Type B pancreatic cell (in vitro differentiated cells): ENCODE results near the gene GLRB. TPM values are rescaled to one million over a fixed set of nuclear protein-coding genes. Genes with fewer than 3 reads are reported as not detected.

ENCODE experiments used
- DNase-seq: peaks from one replicate; pipeline ENCODE4 v3.0.0; 2021; ENCODE audit warnings: mixed read lengths; ENCODE audit not compliant: unreplicated experiment; ENCODE audit errors: extremely low spot score
- H3K27ac Mint-ChIP-seq: 2 replicates; pipeline ENCODE4 v1.8.0; 2021; ENCODE audit warnings: mild to moderate bottlenecking, mixed read lengths
- H3K27me3 Mint-ChIP-seq: 2 replicates; pipeline ENCODE4 v1.8.0; 2021; ENCODE audit warnings: mixed read lengths
- H3K36me3 Mint-ChIP-seq: 2 replicates; pipeline ENCODE4 v1.8.0; 2021; ENCODE audit warnings: mixed read lengths
- H3K4me1 Mint-ChIP-seq: one replicate; pipeline ENCODE4 v1.8.0; 2021; ENCODE audit warnings: mixed read lengths; ENCODE audit not compliant: unreplicated experiment
- H3K4me3 Mint-ChIP-seq: 2 replicates; pipeline ENCODE4 v1.8.0; 2021; ENCODE audit warnings: mild to moderate bottlenecking, mixed read lengths
- H3K9me3 Mint-ChIP-seq: 2 replicates; pipeline ENCODE4 v1.8.0; 2021; ENCODE audit warnings: mixed read lengths
- CTCF ChIP-seq: fragments of 200-600 bp; sonication (generic); conservative IDR thresholded peaks from 2 replicates; pipeline ENCODE4 v1.5.0; 2021; ENCODE audit warnings: antibody characterized with exemption, mild to moderate bottlenecking
- total RNA-seq: library from RNA; stranded (reverse); gene quantifications from 2 replicates; pipeline ENCODE4 v1.2.1, GENCODE V29; 2021; ENCODE audit warnings: low replicate concordance

GLRB gene
- total RNA-seq, 1 donor from 2014 or later: 5.2 TPM

GRCh38 chr4:157075401-157075800, 549 bp upstream of the GLRB start:
- Mint-ChIP-seq H3K4me1 (peaks cover 7% of the 10 kb centered on the region), H3K36me3 (peaks cover 3% of the 10 kb centered on the region), H3K4me3 (peak overlapping the region; percentile 84), H3K27ac (no peak overlapping the region), H3K27me3 (peaks cover 5% of the 10 kb centered on the region), H3K9me3 (no peaks in the 10 kb centered on the region)
- no peak for DNase-seq
- no peak for TF ChIP-seq CTCF

GRCh38 chr4:157076578-157076947, 613 bp downstream of the GLRB start:
- no peaks in the 10 kb centered on the region for H3K9me3 Mint-ChIP-seq
- no peak for DNase-seq

DNA sequence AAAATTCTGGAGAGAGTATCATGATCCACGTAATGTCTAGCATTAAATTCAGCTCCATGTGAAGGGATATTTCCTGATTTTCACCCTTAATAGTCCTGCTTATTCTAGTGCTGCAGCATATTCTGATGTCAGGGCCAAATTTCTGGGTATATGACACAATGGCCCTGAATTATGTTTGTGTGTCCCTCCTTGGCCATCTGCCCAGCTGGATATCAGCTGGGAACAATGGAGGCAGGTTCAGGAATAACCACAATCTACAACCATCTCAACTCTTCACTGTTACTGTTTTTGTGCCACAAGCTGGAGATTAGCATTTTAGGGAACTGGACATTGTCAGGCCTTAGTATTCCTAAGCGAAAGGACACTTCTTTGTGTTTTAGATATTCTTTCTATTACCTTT, 3.5 kb downstream of the GLRB start:
- Mint-ChIP-seq H3K4me3 (no peak overlapping the region), H3K4me1 (peaks cover 7% of the 10 kb centered on the region), H3K27me3 (peaks cover 5% of the 10 kb centered on the region), H3K27ac (no peak overlapping the region), H3K36me3 (peaks cover 3% of the 10 kb centered on the region), H3K9me3 (no peaks in the 10 kb centered on the region)
- no peak for TF ChIP-seq CTCF
- DNase-seq: no peak

More at GRCh38 chr4:157076578-157076947, 613 bp downstream of the GLRB start:
- Mint-ChIP-seq H3K36me3 (peaks cover 3% of the 10 kb centered on the region), H3K4me3 (peak overlapping the region; percentile 95), H3K27ac (no peak overlapping the region), H3K4me1 (peaks cover 7% of the 10 kb centered on the region), H3K27me3 (peaks cover 5% of the 10 kb centered on the region)
- TF ChIP-seq CTCF: no peak

- Mint-ChIP-seq H3K4me1 (peaks cover 7% of the 10 kb centered on the region), H3K9me3 (no peaks in the 10 kb centered on the region), H3K4me3 (no peak overlapping the region), H3K27ac (no peak overlapping the region), H3K36me3 (peaks cover 3% of the 10 kb centered on the region), H3K27me3 (peaks cover 3% of the 10 kb centered on the region)
- TF ChIP-seq CTCF: no peak
- no peak for DNase-seq
Measured at GRCh38 chr4:157080605-157081004, 4.7 kb downstream of the GLRB start.

DNA sequence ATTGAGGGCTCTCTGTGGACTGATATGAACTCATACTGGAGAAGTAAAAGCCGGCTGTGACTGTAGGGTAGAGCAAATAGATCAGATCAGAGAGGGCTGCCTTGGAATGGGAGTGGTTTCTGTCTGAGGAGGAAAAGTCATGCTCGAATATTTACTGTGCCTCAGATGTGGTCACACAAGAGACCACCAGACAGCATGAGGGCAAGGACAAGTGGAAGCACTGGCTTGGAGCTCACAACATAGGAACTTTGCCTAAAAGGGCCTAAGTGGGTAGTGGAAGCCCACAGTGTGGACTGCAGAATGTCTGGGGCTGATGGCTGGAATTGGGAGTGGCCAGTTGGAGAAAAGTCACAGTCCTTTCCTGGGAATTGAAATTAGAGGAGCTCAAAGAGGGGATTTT, 19.8 kb downstream of the GLRB start:
- DNase-seq: no peak
- H3K4me1 Mint-ChIP-seq: no peaks in the 10 kb centered on the region
- H3K27me3 Mint-ChIP-seq: no peaks in the 10 kb centered on the region
- no peaks in the 10 kb centered on the region for H3K9me3 Mint-ChIP-seq
- no peak for TF ChIP-seq CTCF
- H3K27ac Mint-ChIP-seq: no peak overlapping the region
- H3K36me3 Mint-ChIP-seq: peaks cover 3% of the 10 kb centered on the region
- no peak overlapping the region for H3K4me3 Mint-ChIP-seq

DNA sequence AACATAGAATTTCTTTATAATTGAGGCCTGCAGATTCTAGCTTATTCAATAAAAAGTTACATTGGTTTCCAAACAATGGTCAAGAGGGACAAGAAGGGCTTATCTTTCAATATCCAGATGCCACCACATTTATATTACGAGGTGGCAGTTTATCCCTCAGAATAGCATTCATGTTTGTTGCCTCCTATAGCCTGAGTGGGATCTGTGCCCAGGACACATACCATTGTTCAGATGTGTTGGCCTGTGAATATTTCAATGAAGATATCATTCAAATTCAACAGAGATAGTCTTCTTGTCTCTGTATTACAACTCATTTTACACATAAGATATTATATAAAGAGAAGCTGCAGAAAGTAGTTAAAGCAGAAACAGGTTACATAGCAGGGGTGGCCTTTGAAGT, 20.5 kb downstream of the GLRB start:
- H3K27me3 Mint-ChIP-seq: no peaks in the 10 kb centered on the region
- no peak for TF ChIP-seq CTCF
- H3K4me1 Mint-ChIP-seq: no peaks in the 10 kb centered on the region
- no peak overlapping the region for H3K27ac Mint-ChIP-seq
- no peaks in the 10 kb centered on the region for H3K9me3 Mint-ChIP-seq
- no peak for DNase-seq
- peaks cover 3% of the 10 kb centered on the region for H3K36me3 Mint-ChIP-seq
- no peak overlapping the region for H3K4me3 Mint-ChIP-seq
